Coronary artery (tissue), 2 donors: ENCODE results near the gene CIAO2B.
"Not testable (repeated sequence)": the region's sequence is repeated elsewhere in the genome, so short reads cannot be mapped to it uniquely, and the experiment has no call there.

Source experiments
- DNase-seq: peaks from one replicate; pipeline ENCODE4 v3.0.0-alpha.2; 2017; ENCODE audit warnings: low spot score
- H3K27ac ChIP-seq, 2 donors: fragments of 200-600 bp; sonication (generic); one replicate each; pipeline ENCODE4 v1.5.1; 2016 to 2019
- H3K4me3 ChIP-seq: fragments of 200-600 bp; sonication (generic); 2 replicates; pipeline ENCODE4 v1.5.1; 2016; ENCODE audit warnings: mild to moderate bottlenecking, moderate library complexity
- CTCF ChIP-seq: fragments of 200-600 bp; sonication (generic); IDR thresholded peaks from one replicate; pipeline ENCODE4 v1.5.1; 2019; ENCODE audit warnings: antibody characterized with exemption

The CIAO2B gene

GRCh38 chr16:66948134-66948836, 14.1 kb upstream of the CIAO2B start:
- no peak for TF ChIP-seq CTCF
- H3K4me3 ChIP-seq = peak overlapping the region; percentile 76
- no peak overlapping the region for H3K27ac ChIP-seq
- no peak for DNase-seq

GRCh38 chr16:66947302-66948065, 13.3 kb upstream of the CIAO2B start:
- peak overlapping the region; percentile 76 for H3K4me3 ChIP-seq
- DNase-seq = peak; percentile 86
- peak overlapping the region in 1 of 2 donors; percentile 38 for H3K27ac ChIP-seq
- TF ChIP-seq CTCF = peak; percentile 84

GRCh38 chr16:66946974-66947301, 12.7 kb upstream of the CIAO2B start:
- no peak overlapping the region for H3K4me3 ChIP-seq
- DNase-seq = no peak
- no peak overlapping the region for H3K27ac ChIP-seq

GRCh38 chr16:66946541-66946940, 12.3 kb upstream of the CIAO2B start:
- DNase-seq = no peak
- no peak overlapping the region for H3K27ac ChIP-seq
- no peak overlapping the region for H3K4me3 ChIP-seq
- no peak for TF ChIP-seq CTCF

More at GRCh38 chr16:66946974-66947301, 12.7 kb upstream of the CIAO2B start:
- TF ChIP-seq CTCF = no peak

- TF ChIP-seq CTCF = no peak
- Histone ChIP-seq H3K4me3 (no peak overlapping the region), H3K27ac (no peak overlapping the region)
- no peak for DNase-seq
These were observed 11.7 kb upstream of the CIAO2B start for GRCh38 chr16:66945939-66946338.

GRCh38 chr16:66944971-66945370, 10.8 kb upstream of the CIAO2B start:
- DNase-seq, H3K4me3 ChIP-seq, H3K27ac ChIP-seq: not testable (repeated sequence)

- no peak for TF ChIP-seq CTCF
- Histone ChIP-seq H3K4me3 (no peak overlapping the region), H3K27ac (no peak overlapping the region)
- DNase-seq = no peak
These were observed 9.8 kb upstream of the CIAO2B start for GRCh38 chr16:66944054-66944441.
